Neural progenitor cell (in vitro differentiated cells): ENCODE data around the gene CEP57L1.

ENCODE experiments used
- CTCF ChIP-seq: fragments of 200-600 bp; sonication (generic); IDR thresholded peaks from 2 replicates; pipeline ENCODE4 v1.5.1; 2017; ENCODE audit warnings: antibody characterized with exemption, mild to moderate bottlenecking
- EZH2 ChIP-seq: fragments of 200-600 bp; sonication (generic); IDR thresholded peaks from 2 replicates; pipeline ENCODE4 v1.6.1; 2017; ENCODE audit warnings: antibody characterized with exemption, mild to moderate bottlenecking, moderate library complexity
- EZH2phosphoT487 ChIP-seq: fragments of 200-600 bp; sonication (generic); IDR thresholded peaks from 2 replicates; pipeline ENCODE4 v1.6.1; 2017; ENCODE audit warnings: antibody characterized with exemption

GRCh38 chr6:109083657-109084056, 11.7 kb upstream of the CEP57L1 start:
- TF ChIP-seq EZH2phosphoT487 (no peak), CTCF (no peak), EZH2 (no peak)
